ENCODE measurements around the gene NDE1. TPM values are rescaled to one million over a fixed set of nuclear protein-coding genes. Genes with fewer than 3 reads are reported as not detected.

Gene NDE1
- total RNA-seq, 2 experiments from 2014 or later: 88.9 to 141 TPM

- no peak overlapping the region for H3K4me2 ChIP-seq (ENCODE audit: low read length)
- ChIA-PET CTCF (ENCODE audit: unreplicated experiment) (no interaction called here), POLR2A (no interaction called here)
- no peaks in the 10 kb centered on the region for H3K9me2 ChIP-seq (ENCODE audit: insufficient read depth, low read length)
- H3K27ac ChIP-seq (ENCODE audit: low read depth, low read length, poor library complexity, severe bottlenecking): no peak overlapping the region
- BruUV-seq (replicated peaks): no TSS peak
- no peak for DNase-seq (ENCODE audit: low spot score)
- H3K9me3 ChIP-seq (ENCODE audit: low read length): no peaks in the 10 kb centered on the region
- TF ChIP-seq EZH2phosphoT487 (IDR thresholded peaks at IDR 0.05; ENCODE audit: borderline replicate concordance, low read depth, low read length) (no peak), CTCF (conservative IDR thresholded peaks at IDR 0.05; ENCODE audit: low read length) (no peak)
- peaks cover 86% of the 10 kb centered on the region for H3K36me3 ChIP-seq (ENCODE audit: insufficient read depth, low read length)
- no peak overlapping the region for H3K4me3 ChIP-seq (ENCODE audit: low read depth, low read length, poor library complexity, severe bottlenecking)
- no peaks in the 10 kb centered on the region for H3K4me1 ChIP-seq (ENCODE audit: insufficient read depth, low read length, poor library complexity, severe bottlenecking)
- no peak overlapping the region for H2AFZ ChIP-seq (ENCODE audit: low read length)
- H4K20me1 ChIP-seq (ENCODE audit: insufficient read depth, low read length): no peaks in the 10 kb centered on the region
- intact Hi-C loops (cut with micrococcal nuclease; ENCODE audit: unreplicated experiment): no loop called here
- no peaks in the 10 kb centered on the region for H3K79me2 ChIP-seq (ENCODE audit: insufficient read depth, low read depth, low read length)
Measured at GRCh38 chr16:15610369-15610871, 39.6 kb upstream of the NDE1 start.

- H3K4me2 ChIP-seq (ENCODE audit: low read length): no peak overlapping the region
- no peaks in the 10 kb centered on the region for H3K79me2 ChIP-seq (ENCODE audit: insufficient read depth, low read depth, low read length)
- DNase-seq (ENCODE audit: low spot score): no peak
- H3K27ac ChIP-seq (ENCODE audit: low read depth, low read length, poor library complexity, severe bottlenecking): no peak overlapping the region
- no peak overlapping the region for H3K4me3 ChIP-seq (ENCODE audit: low read depth, low read length, poor library complexity, severe bottlenecking)
- no TSS peak for BruUV-seq (replicated peaks)
- ChIA-PET CTCF (ENCODE audit: unreplicated experiment) (no interaction called here), POLR2A (no interaction called here)
- no peaks in the 10 kb centered on the region for H3K9me3 ChIP-seq (ENCODE audit: low read length)
- H3K36me3 ChIP-seq (ENCODE audit: insufficient read depth, low read length): peaks cover 88% of the 10 kb centered on the region
- no peaks in the 10 kb centered on the region for H3K9me2 ChIP-seq (ENCODE audit: insufficient read depth, low read length)
- intact Hi-C loops (cut with micrococcal nuclease; ENCODE audit: unreplicated experiment): no loop called here
- no peak overlapping the region for H2AFZ ChIP-seq (ENCODE audit: low read length)
- TF ChIP-seq EZH2phosphoT487 (IDR thresholded peaks at IDR 0.05; ENCODE audit: borderline replicate concordance, low read depth, low read length) (no peak), CTCF (conservative IDR thresholded peaks at IDR 0.05; ENCODE audit: low read length) (no peak)
- H4K20me1 ChIP-seq (ENCODE audit: insufficient read depth, low read length): no peaks in the 10 kb centered on the region
- no peaks in the 10 kb centered on the region for H3K4me1 ChIP-seq (ENCODE audit: insufficient read depth, low read length, poor library complexity, severe bottlenecking)
Measured at GRCh38 chr16:15611610-15612009, 38.4 kb upstream of the NDE1 start.

- H3K4me1 ChIP-seq (ENCODE audit: insufficient read depth, low read length, poor library complexity, severe bottlenecking): no peaks in the 10 kb centered on the region
- no peak overlapping the region for H3K4me2 ChIP-seq (ENCODE audit: low read length)
- no peaks in the 10 kb centered on the region for H3K79me2 ChIP-seq (ENCODE audit: insufficient read depth, low read depth, low read length)
- ChIA-PET POLR2A (no interaction called here), CTCF (ENCODE audit: unreplicated experiment) (no interaction called here)
- no peak overlapping the region for H2AFZ ChIP-seq (ENCODE audit: low read length)
- intact Hi-C loops (cut with micrococcal nuclease; ENCODE audit: unreplicated experiment): no loop called here
- peaks cover 88% of the 10 kb centered on the region for H3K36me3 ChIP-seq (ENCODE audit: insufficient read depth, low read length)
- H3K9me2 ChIP-seq (ENCODE audit: insufficient read depth, low read length): no peaks in the 10 kb centered on the region
- H3K27ac ChIP-seq (ENCODE audit: low read depth, low read length, poor library complexity, severe bottlenecking): no peak overlapping the region
- TF ChIP-seq CTCF (conservative IDR thresholded peaks at IDR 0.05; ENCODE audit: low read length): no peak
- TF ChIP-seq EZH2phosphoT487 (IDR thresholded peaks at IDR 0.05; ENCODE audit: borderline replicate concordance, low read depth, low read length): no peak
- H3K4me3 ChIP-seq (ENCODE audit: low read depth, low read length, poor library complexity, severe bottlenecking): no peak overlapping the region
- no peaks in the 10 kb centered on the region for H4K20me1 ChIP-seq (ENCODE audit: insufficient read depth, low read length)
- no peaks in the 10 kb centered on the region for H3K9me3 ChIP-seq (ENCODE audit: low read length)
- DNase-seq (ENCODE audit: low spot score): no peak
- no TSS peak for BruUV-seq (replicated peaks)
Measured at GRCh38 chr16:15613676-15614075, 36.4 kb upstream of the NDE1 start.

Measured in OCI-LY7 (cell line).